WTC11 (cell line): ENCODE measurements around the gene DLL4. TPM values are rescaled to one million over a fixed set of nuclear protein-coding genes. Genes with fewer than 3 reads are reported as not detected.

Experiments used
- ATAC-seq: fragments of 200-7000 bp; cut with Tn5 transposase; 2 replicates; pipeline ENCODE4 v1.10.0; 2021; ENCODE audit warnings: mild to moderate bottlenecking, moderate library complexity
- CTCF ChIA-PET: fragments of 300-600 bp; sonication (Branson Sonifier 250); formaldehyde crosslinking; loops from one replicate; lab custom pipeline; 2021; ENCODE audit warnings: antibody characterized with exemption; lab: Charles Lee
- POLR2A ChIA-PET: fragments of 350-600 bp; sonication (Branson Sonifier 250); formaldehyde crosslinking; loops from one replicate; lab custom pipeline; 2021; ENCODE audit warnings: antibody characterized with exemption; lab: Charles Lee
- DNase-seq: peaks from one replicate; pipeline ENCODE4 v3.0.0; 2021; ENCODE audit warnings: low spot score
- H3K27ac Mint-ChIP-seq: 2 replicates; pipeline ENCODE4 v1.8.0; 2021; ENCODE audit warnings: mixed read lengths
- H3K27me3 Mint-ChIP-seq: 2 replicates; pipeline ENCODE4 v1.8.0; 2021; ENCODE audit warnings: low read depth, mild to moderate bottlenecking, moderate library complexity, mixed read lengths
- H3K36me3 Mint-ChIP-seq: 2 replicates; pipeline ENCODE4 v1.8.0; 2021; ENCODE audit warnings: mixed read lengths
- H3K4me1 Mint-ChIP-seq: 2 replicates; pipeline ENCODE4 v1.8.0; 2022; ENCODE audit warnings: mixed read lengths
- H3K4me3 Mint-ChIP-seq: 2 replicates; pipeline ENCODE4 v1.8.0; 2021; ENCODE audit warnings: mild to moderate bottlenecking, moderate library complexity, mixed read lengths
- H3K9me3 Mint-ChIP-seq: 2 replicates; pipeline ENCODE4 v1.8.0; 2021; ENCODE audit warnings: mixed read lengths
- AFF4 ChIP-seq: sonication (generic); formaldehyde crosslinking; IDR thresholded peaks from 2 replicates; pipeline ENCODE4 v1.8.1; 2023; ENCODE audit warnings: mild to moderate bottlenecking, missing genetic modification reagents, borderline replicate concordance
- ARID4B ChIP-seq: sonication (generic); formaldehyde crosslinking; IDR thresholded peaks from 2 replicates; pipeline ENCODE4 v1.8.0; 2023; ENCODE audit warnings: missing genetic modification reagents, mild to moderate bottlenecking, borderline replicate concordance
- ATF6 ChIP-seq: sonication (generic); formaldehyde crosslinking; IDR thresholded peaks from 2 replicates; pipeline ENCODE4 v1.8.1; 2023; ENCODE audit warnings: mild to moderate bottlenecking, missing genetic modification reagents
- E2F4 ChIP-seq: sonication (generic); formaldehyde crosslinking; IDR thresholded peaks from 2 replicates; pipeline ENCODE4 v1.8.1; 2022; ENCODE audit warnings: low read depth, mild to moderate bottlenecking, moderate library complexity, missing genetic modification reagents, borderline replicate concordance
- ETV6 ChIP-seq: sonication (generic); formaldehyde crosslinking; IDR thresholded peaks from 2 replicates; pipeline ENCODE4 v1.8.1; 2022; ENCODE audit warnings: mild to moderate bottlenecking, missing genetic modification reagents
- GTF2I ChIP-seq: fragments of 250-450 bp; sonication (Bioruptor Pico); conservative IDR thresholded peaks from 2 replicates; pipeline ENCODE4 v1.4.0; 2021; ENCODE audit warnings: mild to moderate bottlenecking
- HMGA2 ChIP-seq: fragments of 250-450 bp; sonication (Bioruptor Pico); IDR thresholded peaks from 2 replicates; pipeline ENCODE4 v1.4.0; 2021; ENCODE audit warnings: mild to moderate bottlenecking, moderate library complexity
- IRF1 ChIP-seq: sonication (generic); formaldehyde crosslinking; IDR thresholded peaks from 2 replicates; pipeline ENCODE4 v1.8.0; 2023; ENCODE audit warnings: missing genetic modification reagents
- NFYB ChIP-seq: sonication (generic); formaldehyde crosslinking; conservative IDR thresholded peaks from 2 replicates; pipeline ENCODE4 v1.8.0; 2022; ENCODE audit warnings: low read depth, missing genetic modification reagents
- NR3C1 ChIP-seq: sonication (generic); formaldehyde crosslinking; conservative IDR thresholded peaks from 2 replicates; pipeline ENCODE4 v1.8.1; 2023; ENCODE audit warnings: low read depth, mild to moderate bottlenecking, missing genetic modification reagents
- PREB ChIP-seq: sonication (generic); formaldehyde crosslinking; IDR thresholded peaks from 2 replicates; pipeline ENCODE4 v1.8.1; 2022; ENCODE audit warnings: mild to moderate bottlenecking, missing genetic modification reagents, moderate library complexity, borderline replicate concordance
- SMAD4 ChIP-seq: sonication (generic); formaldehyde crosslinking; IDR thresholded peaks from 2 replicates; pipeline ENCODE4 v1.8.0; 2022; ENCODE audit warnings: mild to moderate bottlenecking, missing genetic modification reagents
- TCF7 ChIP-seq: sonication (generic); formaldehyde crosslinking; IDR thresholded peaks from 2 replicates; pipeline ENCODE4 v1.8.0; 2022; ENCODE audit warnings: mild to moderate bottlenecking, low read depth, missing genetic modification reagents, moderate library complexity
- ZNF425 ChIP-seq: fragments of 250-450 bp; sonication (Bioruptor Pico); conservative IDR thresholded peaks from 2 replicates; pipeline ENCODE4 v1.9.0; 2021; ENCODE audit warnings: mild to moderate bottlenecking
- ZNF512 ChIP-seq: sonication (generic); formaldehyde crosslinking; IDR thresholded peaks from 2 replicates; pipeline ENCODE4 v1.8.1; 2022; ENCODE audit warnings: missing genetic modification reagents, borderline replicate concordance
- total RNA-seq: library from RNA; stranded (reverse); gene quantifications from 3 replicates; pipeline ENCODE4 v1.2.3, GENCODE V29; 2021

DLL4 gene
- total RNA-seq, 1 experiment from 2014 or later: 0.94 TPM

- H3K4me3 Mint-ChIP-seq: no peak overlapping the region
- ATAC-seq: no peak
- POLR2A ChIA-PET: interaction anchor here (0.5 to 0.8 kb wide), 4 partner anchors 10 to 380 kb away, joined by 3 to 7 read pairs (median 3); no protein-coding TSS in a partner anchor
- 0 out of 2 replicates have a peak, but pooled peaks cover under 1% of the 10 kb centered on the region for H3K27me3 Mint-ChIP-seq
- H3K4me1 Mint-ChIP-seq: peaks cover 26% of the 10 kb centered on the region
- TF ChIP-seq E2F4 (CRISPR knock-in tag): no peak
- TF ChIP-seq NR3C1 (CRISPR knock-in tag): no peak
- TF ChIP-seq TCF7 (CRISPR knock-in tag): no peak
- TF ChIP-seq NFYB (CRISPR knock-in tag): no peak
- TF ChIP-seq GTF2I: no peak
- no peak for TF ChIP-seq HMGA2 (CRISPR knock-in tag)
- TF ChIP-seq ETV6: no peak
- no peak for TF ChIP-seq ZNF512
- no peak for TF ChIP-seq ARID4B (CRISPR knock-in tag)
- no peak for TF ChIP-seq AFF4 (CRISPR knock-in tag)
- no peak for TF ChIP-seq ATF6 (CRISPR knock-in tag)
- no peak for TF ChIP-seq ZNF425
- TF ChIP-seq IRF1 (CRISPR knock-in tag): no peak
- TF ChIP-seq SMAD4 (CRISPR knock-in tag): no peak
- TF ChIP-seq PREB (CRISPR knock-in tag): no peak
- no peak for DNase-seq
- H3K36me3 Mint-ChIP-seq: no peaks in the 10 kb centered on the region
- H3K9me3 Mint-ChIP-seq: no peaks in the 10 kb centered on the region
- CTCF ChIA-PET: interaction anchor here (0.6 to 7.8 kb wide), 7 partner anchors 9 to 38 kb away, joined by 3 to 101 read pairs (median 6); partner anchors contain the start of genes DLL4 and VPS18
- H3K27ac Mint-ChIP-seq: no peak overlapping the region
Measured at GRCh38 chr15:40911693-40912092, 17.4 kb upstream of the DLL4 start.
